SK-N-DZ (cell line): ENCODE results near the gene PYM1.
A peak's percentile ranks its signal among the peaks of the same experiment; 100 is the strongest.
"Not testable (repeated sequence)": the region's sequence is repeated elsewhere in the genome, so short reads cannot be mapped to it uniquely, and the experiment has no call there.

Experiments used
- DNase-seq: peaks from one replicate; pipeline ENCODE4 v3.0.0-alpha.2; 2015; ENCODE audit warnings: low spot score

PYM1 gene

DNA sequence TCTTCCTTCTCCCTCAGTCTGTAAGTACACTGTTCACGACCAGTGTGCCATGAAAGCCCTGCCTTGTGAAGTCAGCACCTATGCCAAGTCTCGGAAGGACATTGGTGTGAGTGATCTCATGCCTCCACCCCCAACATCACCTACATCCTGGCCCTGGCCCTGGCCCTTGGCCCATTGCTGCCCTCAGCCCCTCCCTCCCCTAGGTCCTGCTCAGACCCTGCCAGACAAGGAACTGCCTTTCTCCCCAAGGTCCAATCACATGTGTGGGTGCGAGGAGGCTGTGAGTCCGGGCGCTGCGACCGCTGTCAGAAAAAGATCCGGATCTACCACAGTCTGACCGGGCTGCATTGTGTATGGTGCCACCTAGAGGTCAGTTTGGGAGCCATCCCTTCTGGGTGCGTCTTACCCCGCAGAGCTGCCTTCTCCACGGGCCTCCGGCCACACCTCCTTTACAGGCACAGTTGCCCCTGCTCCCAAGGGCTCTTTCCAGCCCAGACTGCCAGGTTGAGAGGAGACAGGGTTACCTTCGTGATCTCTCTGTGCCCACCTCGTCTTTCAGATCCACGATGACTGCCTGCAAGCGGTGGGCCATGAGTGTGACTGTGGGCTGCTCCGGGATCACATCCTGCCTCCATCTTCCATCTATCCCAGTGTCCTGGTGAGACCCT is 12.5 kb upstream of the PYM1 start:
- peak; percentile 87 for DNase-seq

DNA sequence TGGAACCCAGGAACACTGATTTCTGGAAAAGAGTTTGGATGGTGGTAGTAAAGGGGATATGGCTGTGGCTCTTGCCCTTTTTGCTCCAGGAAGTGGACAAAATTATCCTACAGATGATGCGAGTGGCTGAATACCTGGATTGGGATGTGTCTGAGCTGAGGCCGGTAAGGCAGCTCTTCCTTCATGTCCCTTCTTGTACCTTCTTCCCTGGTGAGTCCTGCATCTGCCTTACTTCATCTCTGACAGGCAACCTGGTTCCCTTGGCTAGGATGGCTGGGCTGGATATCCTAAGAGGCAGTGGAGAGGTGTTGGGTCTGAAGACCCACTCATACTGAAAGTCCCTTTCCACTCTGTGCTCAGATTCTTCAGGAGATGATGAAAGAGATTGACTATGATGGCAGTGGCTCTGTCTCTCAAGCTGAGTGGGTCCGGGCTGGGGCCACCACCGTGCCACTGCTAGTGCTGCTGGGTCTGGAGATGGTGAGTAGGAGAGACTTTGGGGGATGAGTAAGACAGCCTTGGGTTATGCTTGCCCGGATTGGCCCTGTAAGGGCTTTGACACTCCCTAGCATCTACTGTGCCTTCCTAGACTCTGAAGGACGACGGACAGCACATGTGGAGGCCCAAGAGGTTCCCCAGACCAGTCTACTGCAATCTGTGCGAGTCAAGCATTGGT is 11.3 kb upstream of the PYM1 start:
- DNase-seq, result no peak

DNA sequence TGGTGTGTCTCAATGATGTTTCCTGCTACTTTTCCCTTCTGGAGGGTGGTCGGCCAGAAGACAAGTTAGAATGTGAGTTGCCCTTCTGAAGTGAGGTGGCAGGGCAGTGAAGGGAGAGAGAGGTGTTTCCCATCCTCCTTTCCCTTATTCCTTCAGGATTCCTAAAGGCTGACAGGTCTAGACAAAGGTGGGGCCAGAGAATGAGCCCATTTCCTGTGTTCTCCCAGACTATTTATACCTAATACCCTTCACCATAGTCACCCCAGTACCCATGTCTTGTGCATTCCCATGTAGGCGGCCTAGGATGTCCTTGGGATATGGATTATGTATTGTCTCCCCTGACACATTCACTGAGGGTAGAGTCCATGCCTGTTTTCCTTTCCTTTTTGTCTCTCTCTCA is 10.3 kb upstream of the PYM1 start:
- DNase-seq, result no peak

DNA sequence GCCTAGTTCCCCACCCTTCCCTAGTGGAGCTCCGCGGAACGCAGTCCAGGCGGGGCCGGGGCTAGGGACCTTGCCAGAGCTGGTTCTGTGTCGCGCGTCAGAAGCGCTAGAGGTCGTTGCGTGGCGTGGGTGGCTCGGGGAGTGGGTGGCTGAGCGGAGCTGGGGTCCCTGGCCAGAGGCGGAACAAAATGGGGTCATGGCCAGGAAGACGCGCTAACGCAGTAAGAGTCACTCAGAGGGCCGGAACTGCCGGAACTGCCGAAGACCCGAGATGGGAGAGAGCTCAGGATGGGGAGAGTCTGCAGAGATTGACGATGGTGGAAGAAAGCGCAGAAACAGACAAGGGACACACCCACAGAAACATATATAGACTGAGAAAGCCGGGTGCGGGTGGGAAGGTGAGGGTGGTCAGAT is 8.1 kb upstream of the PYM1 start:
- no peak for DNase-seq

DNA sequence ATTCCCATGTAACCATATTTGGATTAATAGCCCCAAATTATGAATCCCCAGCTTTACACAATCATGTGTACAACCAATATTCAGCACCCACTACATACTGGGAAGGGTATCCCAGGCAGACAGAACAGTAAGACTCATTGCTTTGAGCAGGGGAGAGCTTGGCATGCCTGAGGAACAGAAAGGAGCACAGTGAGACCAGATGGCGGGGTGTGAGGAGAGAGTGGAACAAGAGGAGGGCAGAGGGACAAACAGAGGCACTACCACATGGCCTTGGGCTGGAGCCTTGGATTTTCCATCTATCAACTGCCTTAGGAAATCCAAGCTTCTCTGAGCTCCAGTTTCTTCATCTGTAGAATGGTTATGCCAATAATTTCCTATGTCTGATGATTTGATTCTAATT is 7.1 kb upstream of the PYM1 start:
- DNase-seq, result no peak

DNA sequence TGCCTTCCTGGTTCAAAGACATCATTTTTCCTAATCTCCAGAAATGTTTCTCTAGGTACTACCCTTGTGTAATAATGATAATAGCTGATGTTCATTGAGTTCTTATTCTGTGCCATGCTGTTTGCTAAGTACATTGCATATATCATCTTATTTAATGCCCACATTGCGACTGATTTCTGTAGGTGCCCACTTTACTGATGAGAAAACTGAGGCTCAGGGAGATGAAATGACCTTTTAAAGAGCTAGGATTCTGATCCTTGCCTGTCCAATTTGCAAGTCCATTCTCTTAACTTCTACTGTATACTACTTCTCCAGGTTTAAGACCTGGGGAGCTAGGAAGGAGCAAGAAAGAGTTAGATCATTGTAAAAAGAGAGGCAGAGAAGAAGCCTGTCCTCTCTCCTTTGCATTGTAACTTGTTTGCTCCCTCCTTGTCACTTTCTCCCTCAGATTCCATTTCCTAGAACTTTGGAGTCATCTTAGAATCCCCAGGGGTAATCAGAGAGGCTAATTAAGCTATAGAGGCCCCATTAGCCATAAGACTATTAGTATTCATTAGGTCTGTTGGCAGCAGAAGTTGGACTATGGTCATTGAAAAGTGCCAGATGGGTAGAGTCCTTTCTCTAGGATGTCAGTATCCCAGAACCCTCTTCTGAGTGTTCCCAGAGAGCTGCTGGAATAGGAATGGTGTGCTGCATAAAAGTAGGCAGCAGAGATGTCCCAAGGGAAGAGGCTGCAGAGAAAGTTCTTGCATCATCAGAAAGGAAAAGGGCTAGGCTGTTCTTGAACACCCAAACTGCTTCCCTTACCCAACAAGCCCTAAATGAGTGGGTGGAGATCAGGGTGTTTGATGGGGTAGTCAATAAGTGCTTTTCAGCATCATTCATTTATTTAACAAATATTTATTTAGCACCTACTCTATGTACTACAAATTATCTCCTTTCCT is 6.4 kb upstream of the PYM1 start:
- no peak for DNase-seq

DNA sequence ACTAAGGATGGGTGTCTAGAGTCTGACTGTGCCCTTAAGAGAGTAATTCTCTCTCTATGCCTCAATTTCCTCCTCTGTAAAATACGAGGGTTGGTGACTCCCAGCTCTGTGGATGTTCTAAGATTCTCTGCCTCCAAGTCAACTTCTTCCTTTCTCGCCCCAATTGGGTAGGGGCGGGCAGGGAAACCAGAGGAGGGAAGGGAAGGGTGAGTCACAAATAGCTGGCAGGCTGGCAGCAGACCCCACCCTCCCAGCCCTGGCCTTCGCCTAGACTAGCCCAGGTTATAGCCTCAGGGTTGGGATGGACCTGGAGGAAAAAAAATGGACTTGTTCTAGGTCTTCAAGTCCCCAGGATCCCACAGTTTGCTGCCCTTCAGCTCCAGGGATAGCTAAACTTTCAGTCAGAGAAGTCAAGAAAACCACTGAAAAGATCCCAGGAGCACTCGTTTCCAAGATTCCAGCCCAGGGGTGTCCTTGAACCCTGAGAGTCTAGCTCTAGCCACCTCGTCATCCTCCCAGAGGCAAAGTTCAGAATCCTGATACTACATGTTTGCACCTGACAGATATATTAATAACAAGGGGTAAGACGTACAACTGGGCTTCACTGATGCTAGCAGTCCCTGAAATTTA is 5.6 kb upstream of the PYM1 start:
- DNase-seq, result no peak

DNA sequence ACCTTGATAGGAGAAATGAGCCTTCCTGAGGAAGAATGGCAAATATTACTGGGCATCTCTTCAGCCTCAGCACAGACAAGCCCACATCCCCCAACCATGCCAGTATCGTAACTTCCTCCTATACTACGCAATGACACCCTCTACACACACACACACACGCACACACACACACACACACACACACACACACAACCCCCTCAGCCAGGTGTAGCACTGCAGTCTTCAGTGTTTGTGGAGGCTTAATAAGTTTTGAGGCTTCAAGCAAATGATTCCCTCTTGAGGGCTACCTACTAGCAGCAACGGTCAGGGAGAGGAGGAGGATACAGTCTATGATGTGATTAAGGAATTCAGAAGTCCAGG is 4.8 kb upstream of the PYM1 start:
- no peak for DNase-seq

DNA sequence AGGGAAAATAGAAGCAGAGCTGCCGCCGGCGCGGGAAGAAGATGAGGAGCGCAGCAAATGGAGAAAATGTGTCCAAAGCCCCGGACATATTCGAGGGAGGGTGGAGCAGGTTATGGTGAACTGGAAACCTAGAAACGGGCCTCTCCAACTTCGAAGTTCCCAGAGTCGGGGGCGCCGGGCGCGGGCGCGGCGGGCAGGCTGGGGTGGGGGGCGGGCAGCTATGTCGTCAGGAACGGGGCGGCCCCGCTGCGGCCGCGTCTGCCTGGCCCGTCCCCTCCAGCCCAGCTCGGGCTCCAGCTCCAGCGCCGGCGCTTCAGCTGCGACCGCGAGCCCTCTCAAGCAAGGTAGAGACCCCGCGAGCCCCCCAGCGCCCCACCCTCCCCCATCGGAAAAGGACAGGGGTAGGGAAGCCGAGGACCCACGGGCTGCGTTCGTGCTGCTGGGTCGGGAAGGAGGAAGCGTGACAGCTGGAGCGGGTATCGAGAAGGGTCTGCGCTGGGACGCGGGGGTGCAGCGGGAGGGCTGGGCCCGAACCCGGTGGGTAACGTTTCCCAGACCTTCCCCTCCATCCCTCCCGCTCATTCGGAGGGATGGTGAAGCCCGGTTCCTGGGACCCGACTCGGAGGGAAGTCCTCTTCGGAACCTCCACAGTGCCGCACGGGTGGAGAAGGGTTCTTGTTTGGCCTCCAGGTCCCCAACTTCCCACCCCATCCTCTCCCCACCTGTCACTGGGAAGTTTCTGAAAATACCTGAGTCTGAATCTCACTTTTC is 4.3 kb upstream of the PYM1 start:
- no peak for DNase-seq

DNA sequence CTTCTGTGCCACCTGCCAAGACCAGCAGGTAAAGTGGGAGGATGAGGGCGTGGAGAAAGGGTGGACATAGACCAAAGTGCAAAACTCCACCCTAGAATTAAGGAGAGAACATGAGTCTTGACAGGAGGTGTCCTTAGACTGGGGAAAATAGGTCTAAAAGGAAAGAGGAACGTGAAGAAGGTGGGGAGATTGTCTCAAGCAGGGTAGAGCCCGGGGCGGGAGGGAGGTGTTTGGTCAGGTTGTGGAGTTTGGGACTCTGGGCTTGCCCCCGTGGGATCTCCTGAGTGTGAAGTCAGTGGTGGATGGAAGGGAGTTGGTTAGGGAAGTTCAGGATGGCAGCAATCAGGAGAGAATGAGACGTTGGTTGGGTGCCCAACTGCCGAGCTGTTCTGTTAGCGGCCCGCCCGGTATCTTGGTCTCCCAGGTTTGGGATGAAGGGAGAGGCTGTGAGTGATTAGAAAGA is 3.7 kb upstream of the PYM1 start:
- no peak for DNase-seq

DNA sequence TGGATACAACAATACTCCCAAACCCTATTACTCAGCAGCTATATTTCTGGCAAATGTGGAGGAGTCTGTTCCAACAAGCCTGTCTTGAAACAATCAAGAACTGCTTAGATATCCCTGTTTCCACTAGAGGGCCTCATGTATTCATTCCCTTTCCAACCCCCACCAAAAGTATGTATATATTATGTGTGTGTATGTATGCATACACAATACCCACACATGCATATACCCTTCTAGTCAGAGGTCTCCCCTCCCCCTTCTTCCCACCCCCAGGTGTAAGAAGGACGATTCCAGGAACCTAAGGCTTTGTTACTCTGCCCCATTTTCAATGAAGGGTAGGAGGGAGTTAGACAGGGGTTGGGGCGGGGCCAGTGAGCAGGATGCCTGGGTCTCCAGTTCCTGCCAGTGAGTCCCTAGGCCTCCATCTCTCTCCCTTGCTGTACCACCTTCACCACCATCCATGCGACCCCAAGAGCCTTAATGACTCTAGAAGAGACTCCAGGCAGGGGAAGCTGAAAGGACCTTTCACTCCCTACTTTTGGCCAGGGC is 3.1 kb upstream of the PYM1 start, which contains the start of gene DGKA:
Gene DGKA (plus strand): TSS at position 392 of the 546 bp plus-strand sequence. CDS start 5,342 bp downstream, outside the sequence.
- peak; percentile 68 for DNase-seq

DNA sequence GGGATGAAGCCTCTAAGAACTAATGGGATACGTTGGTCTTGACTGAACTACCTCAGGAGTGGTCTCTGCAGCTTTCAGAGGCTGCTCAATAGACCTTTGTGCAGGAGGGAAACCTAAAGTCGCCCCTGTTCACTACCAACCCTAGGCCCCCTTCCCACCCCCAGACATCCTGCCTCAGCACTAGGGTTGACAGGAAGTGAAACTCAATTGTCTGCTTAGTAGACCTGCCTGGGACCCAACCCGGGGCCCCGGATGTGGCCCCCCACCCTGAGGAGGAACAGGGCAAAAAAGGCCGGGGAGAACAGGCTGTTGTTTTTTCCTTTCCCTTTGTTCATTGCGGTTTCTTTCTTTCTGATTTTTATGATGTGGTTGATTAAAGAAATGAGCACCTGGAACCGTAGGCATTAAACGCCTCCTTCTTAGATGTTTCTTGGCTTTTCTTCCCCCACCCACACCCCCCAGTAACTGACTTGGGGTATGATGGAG is 1.7 kb upstream of the PYM1 start:
- DNase-seq, result no peak

DNA sequence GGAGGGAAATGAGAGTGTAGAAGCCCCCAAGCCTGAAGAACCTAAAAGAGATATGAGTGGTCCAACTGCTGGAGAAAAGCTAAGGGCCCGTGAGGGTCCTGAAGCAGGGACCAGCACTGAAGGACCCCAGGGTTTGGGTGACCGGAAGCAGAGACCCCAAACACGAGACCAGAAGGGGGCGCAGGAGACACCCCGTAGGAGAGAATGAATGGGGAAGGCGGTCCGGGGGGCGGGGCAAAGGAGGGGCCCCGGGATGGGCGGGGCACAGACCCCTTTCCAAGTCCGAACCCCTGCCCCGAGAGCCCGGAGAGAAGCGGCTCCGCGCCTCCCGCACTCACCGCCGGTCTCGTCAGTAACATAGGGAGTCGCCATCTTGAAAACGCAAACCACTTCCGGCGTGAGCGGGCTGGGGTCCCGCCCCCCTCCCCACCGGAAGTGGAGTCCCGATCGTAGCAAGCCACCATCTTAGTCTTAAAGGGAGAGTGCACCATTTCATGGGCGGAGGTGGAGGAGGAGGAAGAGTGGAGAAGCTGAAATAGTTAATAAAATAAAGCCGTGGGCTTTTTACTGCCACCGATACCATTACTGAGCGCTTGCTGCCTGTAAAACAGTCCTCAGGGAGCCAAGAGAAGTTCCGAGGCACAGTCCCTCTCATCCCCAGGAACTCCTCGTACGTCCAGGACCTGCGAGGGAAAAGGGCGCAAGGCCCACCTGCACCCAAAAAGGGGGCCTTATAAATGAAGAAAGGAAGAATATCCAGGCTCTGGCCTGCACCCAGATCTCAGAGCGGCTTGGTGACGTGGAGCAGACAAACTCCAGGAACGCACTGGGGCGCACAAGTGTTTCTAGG is 731 bp downstream of the PYM1 start:
- peak; percentile 95 for DNase-seq

DNA sequence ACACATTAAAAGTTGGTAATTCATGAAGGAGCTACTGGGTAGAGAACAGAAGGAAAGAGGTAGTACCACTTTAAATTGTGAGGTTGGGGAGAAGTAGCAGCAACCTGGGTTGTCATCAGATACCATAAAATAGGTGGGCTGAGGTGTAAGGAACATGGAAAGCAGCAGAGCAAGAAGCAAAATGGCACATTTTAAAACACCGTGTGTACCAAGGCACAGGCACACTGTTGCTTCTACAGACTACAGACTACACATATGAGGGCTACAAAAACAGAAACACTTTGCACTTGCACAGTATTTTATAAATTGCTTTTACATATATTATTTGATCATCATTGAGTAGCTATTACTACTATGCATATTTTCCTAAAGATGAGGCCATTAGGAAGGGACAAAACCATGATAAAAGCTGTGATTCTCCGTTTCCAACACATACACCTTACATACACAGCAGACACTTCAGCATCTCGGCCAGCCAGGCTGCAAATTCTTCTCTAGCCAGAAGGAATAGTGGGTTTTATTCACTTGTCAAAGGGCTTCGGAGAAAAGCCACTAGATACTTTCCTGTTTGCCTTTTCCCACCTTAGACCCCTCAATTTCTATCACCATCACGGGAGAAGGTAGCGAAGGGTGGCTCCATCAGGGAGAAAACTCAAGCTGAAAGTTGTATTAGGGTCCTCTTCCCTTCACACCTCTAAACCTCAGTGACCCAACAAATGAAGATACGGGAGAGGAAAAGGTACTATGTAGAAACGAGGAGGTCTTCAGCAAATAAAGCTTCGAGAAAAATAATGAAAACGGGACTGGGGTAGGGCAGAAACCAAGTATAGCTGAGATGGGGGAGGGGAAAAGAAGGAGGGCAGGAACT is 1.6 kb downstream of the PYM1 start:
- no peak for DNase-seq

DNA sequence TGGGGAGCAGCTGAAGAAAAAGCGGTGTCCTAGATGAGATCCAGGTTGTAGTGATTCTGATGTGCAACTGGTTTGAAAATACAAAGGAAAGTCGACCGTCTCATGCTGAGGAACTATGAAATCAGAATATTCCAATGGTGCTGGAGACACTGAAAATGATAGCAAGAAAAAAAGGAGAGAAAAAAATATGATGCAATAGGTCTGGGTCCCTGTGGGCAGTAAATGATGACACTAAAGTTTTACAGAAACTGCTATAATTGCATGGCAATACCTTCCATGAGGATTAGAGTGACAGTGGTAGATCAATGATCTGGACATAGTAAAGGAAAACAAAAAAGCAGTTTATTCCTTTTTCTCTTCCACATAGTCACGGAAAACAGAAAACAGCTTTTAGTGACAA is 2.3 kb downstream of the PYM1 start:
- DNase-seq, result no peak

DNA sequence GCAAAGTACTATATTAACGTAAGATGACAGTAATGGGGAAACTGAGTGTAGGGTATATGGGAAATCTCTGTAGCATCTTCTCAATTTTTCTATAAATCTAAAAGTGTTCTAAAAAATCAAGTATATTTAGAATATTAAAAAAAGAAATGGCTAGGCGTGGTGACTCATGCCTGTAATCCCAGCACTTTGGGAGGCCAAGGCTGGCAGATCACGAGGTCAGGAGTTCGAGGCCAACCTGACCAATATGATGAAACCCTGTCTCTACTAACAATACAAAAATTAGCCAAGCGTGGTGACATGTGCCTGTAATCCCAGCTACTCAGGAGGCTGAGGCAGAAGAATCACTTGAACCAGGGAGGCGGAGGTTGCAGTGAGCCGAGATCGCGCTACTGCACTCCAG is 4.0 kb downstream of the PYM1 start:
- DNase-seq, result not testable (repeated sequence)

DNA sequence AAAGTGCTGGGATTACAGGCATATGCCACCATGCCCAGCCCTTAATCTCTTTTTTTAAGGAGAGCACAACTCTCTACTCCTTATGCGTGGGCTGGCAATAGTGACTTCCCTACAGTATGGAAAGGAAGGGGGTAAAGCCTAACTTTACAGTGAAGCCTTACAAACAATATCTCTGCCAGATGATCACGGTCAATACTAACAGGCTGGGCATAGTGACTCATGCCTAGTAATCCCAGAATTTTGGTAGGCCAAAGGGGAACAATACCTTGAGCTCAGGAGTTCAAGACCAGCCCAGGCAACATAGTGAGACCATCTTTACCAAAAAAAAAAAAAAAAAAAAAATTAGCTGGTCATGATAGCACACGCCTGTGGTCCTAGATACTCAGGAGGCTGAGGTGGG is 5.6 kb downstream of the PYM1 start:
- DNase-seq, result no peak

DNA sequence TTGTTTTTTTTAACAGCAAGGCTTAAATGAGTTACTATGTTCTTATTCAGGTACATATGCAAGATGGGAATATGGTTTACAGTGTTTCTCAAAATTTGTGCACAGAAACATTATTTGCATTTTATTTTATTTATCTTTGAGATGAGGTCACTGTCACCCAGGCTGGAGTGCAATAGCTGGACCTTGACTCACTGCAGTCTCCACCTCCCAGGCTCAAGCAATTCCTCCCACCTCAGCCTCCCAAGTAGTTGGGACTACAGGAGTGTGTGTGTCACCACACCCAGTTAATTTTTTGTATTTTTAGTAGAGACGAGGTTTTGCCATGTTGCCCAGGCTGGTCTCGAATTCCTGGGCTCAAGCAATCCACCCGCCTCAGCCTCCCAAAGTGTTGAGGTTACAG is 8.7 kb downstream of the PYM1 start:
- DNase-seq, result not testable (repeated sequence)

DNA sequence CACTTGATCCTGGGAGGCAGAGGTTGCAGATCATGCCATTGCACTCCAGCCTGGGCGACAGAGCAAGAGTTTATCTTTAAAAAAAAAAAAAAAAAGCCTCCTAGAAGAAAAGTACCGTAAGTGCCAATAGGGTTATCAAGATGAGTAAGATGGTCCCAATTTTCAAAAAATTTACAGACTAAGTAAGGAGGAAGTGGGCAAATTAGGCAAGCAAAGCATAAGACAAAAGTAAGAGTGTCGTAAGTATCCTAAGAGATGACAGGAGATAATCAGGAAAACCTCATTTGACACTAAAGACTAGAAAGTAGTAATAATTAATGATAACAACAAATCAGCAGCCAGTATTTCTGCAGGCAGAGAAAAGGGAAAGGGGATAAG is 12.2 kb downstream of the PYM1 start:
- DNase-seq, result no peak
